ENCODE results near the gene ADAMTS19. TPM values are rescaled to one million over a fixed set of nuclear protein-coding genes. Genes with fewer than 3 reads are reported as not detected.

The ADAMTS19 gene
- total RNA-seq, 1 experiment from 2014 or later = 20.3 TPM

DNA sequence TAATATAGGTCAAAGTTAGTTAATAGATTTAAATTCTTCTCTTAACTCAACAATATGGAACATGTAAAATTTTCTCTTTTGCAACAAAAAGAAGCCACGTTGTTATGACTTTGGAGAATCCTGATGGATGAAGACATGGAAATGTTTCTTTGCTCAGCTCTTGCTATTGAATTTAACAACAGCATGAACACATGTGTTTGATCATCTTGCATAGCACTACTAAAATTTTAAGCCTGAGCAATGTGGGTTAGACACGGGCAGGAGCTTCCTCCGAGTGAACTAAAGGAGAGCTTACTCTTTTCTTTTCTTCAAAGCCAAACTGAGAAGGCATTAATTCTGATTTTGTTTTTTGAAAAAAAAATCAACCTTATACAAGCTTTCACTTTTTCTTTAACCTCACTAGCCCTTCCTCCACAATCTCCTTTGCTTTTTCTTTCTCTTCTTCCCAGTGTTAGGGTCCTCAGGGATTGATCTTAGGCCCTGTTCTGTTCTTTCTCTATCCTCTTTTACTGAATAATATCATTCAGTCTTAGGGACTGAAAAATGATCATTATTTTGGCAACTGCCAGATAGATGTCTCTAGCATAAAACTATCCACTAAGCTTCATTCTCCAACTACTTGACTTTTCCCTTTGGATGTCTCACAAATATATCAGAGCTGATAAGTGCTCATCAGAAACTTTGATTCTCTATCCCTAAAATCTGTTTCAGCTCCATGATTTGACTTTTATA is 36.9 kb downstream of the ADAMTS19 start:
- H3K4ac ChIP-seq (ENCODE audit: low read depth, low read length) = no peak overlapping the region
- H3K4me3 Mint-ChIP-seq = no peak overlapping the region
- peaks cover 2% of the 10 kb centered on the region for H3K79me1 ChIP-seq (ENCODE audit: insufficient read depth, low read depth, low read length, poor library complexity, severe bottlenecking)
- H2BK5ac ChIP-seq (ENCODE audit: insufficient read length, low read length) = no peak overlapping the region
- H4K5ac ChIP-seq (ENCODE audit: insufficient read length, low read depth, low read length) = no peak overlapping the region
- no peak overlapping the region for H2BK120ac ChIP-seq (ENCODE audit: low read depth, low read length, poor library complexity, severe bottlenecking)
- H3K23ac ChIP-seq (ENCODE audit: insufficient read length, low read depth, low read length) = no peak overlapping the region
- no peaks in the 10 kb centered on the region for H3K23me2 ChIP-seq (ENCODE audit: insufficient read length, low read depth, low read length, poor library complexity, severe bottlenecking)
- H3K9me3 ChIP-seq (ENCODE audit: control insufficient read depth, low read depth, low read length) = no peaks in the 10 kb centered on the region
- H3K27ac Mint-ChIP-seq = peak overlapping the region in 1 of 3 experiments; percentile 14; a peak in 1 of 7 replicates
- no peak overlapping the region for H2BK15ac ChIP-seq (ENCODE audit: low read depth, low read length)
- H3K18ac ChIP-seq (ENCODE audit: insufficient read length, low read depth, low read length) = no peak overlapping the region
- no peak overlapping the region for H2BK12ac ChIP-seq (ENCODE audit: insufficient read length, low read depth, low read length)
- H3K9me3 Mint-ChIP-seq = no peaks in the 10 kb centered on the region
- no peak overlapping the region for H4K8ac ChIP-seq (replicated peaks; ENCODE audit: insufficient read length, low read depth, low read length)
- no peak overlapping the region for H4K91ac ChIP-seq (ENCODE audit: insufficient read length, low read depth, low read length)
- no peak for DNase-seq
- H4K20me1 ChIP-seq (ENCODE audit: control insufficient read depth, insufficient read depth, insufficient read length) = no peaks in the 10 kb centered on the region
- no peak overlapping the region for H3K27ac ChIP-seq (ENCODE audit: insufficient read length, low read depth, low read length)
- peaks cover 2% of the 10 kb centered on the region; the same call in 1 of the 2 replicates for H3K79me2 ChIP-seq (ENCODE audit: insufficient read depth, low read length)
- TF ChIP-seq, protein P1, sequence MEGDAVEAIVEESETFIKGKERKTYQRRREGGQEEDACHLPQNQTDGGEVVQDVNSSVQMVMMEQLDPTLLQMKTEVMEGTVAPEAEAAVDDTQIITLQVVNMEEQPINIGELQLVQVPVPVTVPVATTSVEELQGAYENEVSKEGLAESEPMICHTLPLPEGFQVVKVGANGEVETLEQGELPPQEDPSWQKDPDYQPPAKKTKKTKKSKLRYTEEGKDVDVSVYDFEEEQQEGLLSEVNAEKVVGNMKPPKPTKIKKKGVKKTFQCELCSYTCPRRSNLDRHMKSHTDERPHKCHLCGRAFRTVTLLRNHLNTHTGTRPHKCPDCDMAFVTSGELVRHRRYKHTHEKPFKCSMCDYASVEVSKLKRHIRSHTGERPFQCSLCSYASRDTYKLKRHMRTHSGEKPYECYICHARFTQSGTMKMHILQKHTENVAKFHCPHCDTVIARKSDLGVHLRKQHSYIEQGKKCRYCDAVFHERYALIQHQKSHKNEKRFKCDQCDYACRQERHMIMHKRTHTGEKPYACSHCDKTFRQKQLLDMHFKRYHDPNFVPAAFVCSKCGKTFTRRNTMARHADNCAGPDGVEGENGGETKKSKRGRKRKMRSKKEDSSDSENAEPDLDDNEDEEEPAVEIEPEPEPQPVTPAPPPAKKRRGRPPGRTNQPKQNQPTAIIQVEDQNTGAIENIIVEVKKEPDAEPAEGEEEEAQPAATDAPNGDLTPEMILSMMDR (conservative IDR thresholded peaks at IDR 0.05) = no peak
- no peak overlapping the region for H3K14ac ChIP-seq (ENCODE audit: insufficient read depth, low read length)
- no peaks in the 10 kb centered on the region for H3K27me3 Mint-ChIP-seq (ENCODE audit: low read depth)
- no peak overlapping the region for H3K4me2 ChIP-seq (ENCODE audit: insufficient read depth, insufficient read length, low read length)
- H3K4me1 ChIP-seq (ENCODE audit: insufficient read depth, low read length) = no peaks in the 10 kb centered on the region
- no peak overlapping the region for H3K56ac ChIP-seq (ENCODE audit: insufficient read length, low read depth, low read length)
- H2AFZ ChIP-seq (ENCODE audit: low read length) = no peak overlapping the region
- no peak overlapping the region for H2BK20ac ChIP-seq (ENCODE audit: low read depth, low read length, poor library complexity, severe bottlenecking)
- no peaks in the 10 kb centered on the region; a peak in 1 of 7 replicates for H3K36me3 Mint-ChIP-seq (ENCODE audit: insufficient read depth in 1 of 3, low read depth in 3 of 3)
- H3K9ac ChIP-seq (ENCODE audit: extremely low read depth, insufficient read length, low read length) = no peak overlapping the region
- no peak overlapping the region for H3T11ph ChIP-seq (ENCODE audit: low read length)
- H3K4me1 Mint-ChIP-seq = no peaks in the 10 kb centered on the region
- H3K27me3 ChIP-seq (ENCODE audit: insufficient read depth, low read length) = no peaks in the 10 kb centered on the region
- no peak overlapping the region for H2AK5ac ChIP-seq (ENCODE audit: insufficient read length, low read length)
- WGBS (ENCODE audit: extremely low coverage, insufficient read length, low lambda C conversion rate) = no CpG with 5 or more reads among the region's 3 CpGs
